NCI-H1092 (cell line): ENCODE measurements around the gene YOD1.

ENCODE experiments used
- DNase-seq: peaks from one replicate; lab custom pipeline; 2025; lab: John Stamatoyannopoulos, UW

Gene YOD1

GRCh38 chr1:207072233-207072632 lies 21.2 kb upstream of the YOD1 start:
- no peak for DNase-seq

GRCh38 chr1:207071426-207071825 lies 20.4 kb upstream of the YOD1 start:
- DNase-seq: no peak

- no peak for DNase-seq
Observed at GRCh38 chr1:207070811-207071210, 19.8 kb upstream of the YOD1 start.

- no peak for DNase-seq
Observed at GRCh38 chr1:207069858-207070506, 19.0 kb upstream of the YOD1 start.

- DNase-seq: no peak
Observed at GRCh38 chr1:207069061-207069460, 18.1 kb upstream of the YOD1 start.

- no peak for DNase-seq
Observed at GRCh38 chr1:207067665-207068064, 16.7 kb upstream of the YOD1 start.

GRCh38 chr1:207067185-207067584 lies 16.2 kb upstream of the YOD1 start:
- no peak for DNase-seq

- DNase-seq: no peak
Observed at GRCh38 chr1:207064561-207064960, 13.6 kb upstream of the YOD1 start.

- DNase-seq: no peak
Observed at GRCh38 chr1:207063014-207063413, 12.0 kb upstream of the YOD1 start.

- no peak for DNase-seq
Observed at GRCh38 chr1:207062058-207062457, 11.1 kb upstream of the YOD1 start.

- DNase-seq: no peak
Observed at GRCh38 chr1:207060596-207060995, 9.6 kb upstream of the YOD1 start.

GRCh38 chr1:207059881-207060280 lies 8.9 kb upstream of the YOD1 start:
- DNase-seq: no peak

GRCh38 chr1:207058878-207059867 lies 8.2 kb upstream of the YOD1 start:
- peak; percentile 64 for DNase-seq

GRCh38 chr1:207058252-207058651 lies 7.2 kb upstream of the YOD1 start:
- no peak for DNase-seq

GRCh38 chr1:207056673-207057072 lies 5.7 kb upstream of the YOD1 start:
- DNase-seq: no peak

GRCh38 chr1:207055386-207056001 lies 4.5 kb upstream of the YOD1 start:
- DNase-seq: no peak

- DNase-seq: no peak
Observed at GRCh38 chr1:207054491-207054890, 3.5 kb upstream of the YOD1 start.

- peak; percentile 100 for DNase-seq
Observed at GRCh38 chr1:207052911-207053769, 2.1 kb upstream of the YOD1 start, which contains the start of gene PFKFB2. Gene PFKFB2 (plus strand): TSS chr1:207053275. CDS start chr1:207054718, 1,443 bp downstream.

- peak; percentile 95 for DNase-seq
Observed at GRCh38 chr1:207050480-207051190, 373 bp downstream of the YOD1 start.

- no peak for DNase-seq
Observed at GRCh38 chr1:207049974-207050391, 1.0 kb downstream of the YOD1 start.

- DNase-seq: no peak
Observed at GRCh38 chr1:207049514-207049913, 1.5 kb downstream of the YOD1 start.
